NCI-H526 (cell line): ENCODE measurements around the gene WDFY1.

Experiments used
- DNase-seq, 2 experiments: peaks; one replicate each; lab custom pipeline; 2025; lab: John Stamatoyannopoulos, UW

Gene WDFY1

GRCh38 chr2:223930103-223930976 lies 14.8 kb downstream of the WDFY1 start:
- no peak for DNase-seq

DNA sequence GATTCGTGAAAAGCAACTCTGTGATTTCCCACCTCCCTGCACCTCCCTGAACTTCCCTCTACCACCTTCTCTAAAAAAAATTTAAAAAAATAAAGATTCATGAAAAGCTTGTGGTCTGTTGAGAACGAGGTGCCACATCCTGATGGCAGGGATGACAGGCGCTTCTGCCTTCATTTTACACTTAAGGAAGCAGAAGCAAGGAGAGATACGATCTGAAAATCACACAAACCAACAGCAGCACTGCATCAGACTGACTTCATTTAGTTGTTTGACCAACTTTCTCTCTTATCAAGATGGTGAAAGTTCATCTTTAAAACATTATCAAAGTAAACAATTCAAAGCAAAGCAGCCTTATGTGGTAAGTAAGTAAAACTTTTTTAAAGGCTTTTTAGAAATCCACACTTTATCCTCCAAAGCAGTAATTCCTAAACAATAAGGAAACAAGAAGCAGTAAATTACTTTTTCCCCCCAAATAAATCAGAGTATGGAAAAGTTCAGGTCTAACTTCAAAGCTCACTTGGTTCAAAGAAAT lies 15.5 kb downstream of the WDFY1 start:
- DNase-seq: no peak

- no peak for DNase-seq
Measured at GRCh38 chr2:223928113-223929006, 16.8 kb downstream of the WDFY1 start.

- no peak for DNase-seq
Measured at GRCh38 chr2:223925106-223925505, 20.0 kb downstream of the WDFY1 start.

- no peak for DNase-seq
Measured at GRCh38 chr2:223923976-223924375, 21.2 kb downstream of the WDFY1 start.

DNA sequence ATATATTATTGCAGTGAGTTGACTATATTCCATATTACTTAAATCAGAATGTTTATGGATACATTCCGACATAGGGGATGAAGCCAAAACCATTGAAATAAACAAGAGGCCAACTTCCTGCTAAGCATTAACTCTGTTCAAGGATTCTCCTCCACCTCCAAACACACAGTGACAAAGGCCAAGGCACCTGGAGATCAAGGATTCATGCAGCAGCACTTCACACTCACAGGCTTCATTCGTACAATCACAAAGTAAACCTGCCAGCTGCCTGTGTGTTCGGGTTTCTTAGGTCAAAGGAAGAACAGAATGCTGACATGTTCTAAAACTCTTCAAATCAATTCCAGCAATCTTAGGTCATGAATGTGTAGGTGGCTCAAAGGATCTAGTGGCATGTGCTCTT lies 22.8 kb downstream of the WDFY1 start:
- DNase-seq: no peak

DNA sequence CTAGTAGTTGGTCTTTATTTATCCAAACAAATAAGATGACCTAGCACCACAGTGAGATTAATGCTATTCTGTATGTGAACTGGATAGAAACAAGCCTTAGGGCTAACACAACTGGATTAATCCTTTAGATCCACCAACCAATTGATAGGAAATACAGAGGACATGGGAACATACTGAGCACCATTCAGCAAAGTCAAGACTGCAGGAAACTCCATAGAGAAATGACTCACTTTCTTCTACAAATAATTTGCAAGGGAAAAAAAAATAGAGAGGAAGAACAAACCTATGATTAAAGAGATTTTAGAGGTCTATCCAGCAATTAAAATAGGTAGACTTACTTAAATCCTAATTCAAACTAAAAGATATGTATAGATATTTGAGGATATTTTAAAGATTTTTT lies 23.9 kb downstream of the WDFY1 start:
- no peak for DNase-seq

DNA sequence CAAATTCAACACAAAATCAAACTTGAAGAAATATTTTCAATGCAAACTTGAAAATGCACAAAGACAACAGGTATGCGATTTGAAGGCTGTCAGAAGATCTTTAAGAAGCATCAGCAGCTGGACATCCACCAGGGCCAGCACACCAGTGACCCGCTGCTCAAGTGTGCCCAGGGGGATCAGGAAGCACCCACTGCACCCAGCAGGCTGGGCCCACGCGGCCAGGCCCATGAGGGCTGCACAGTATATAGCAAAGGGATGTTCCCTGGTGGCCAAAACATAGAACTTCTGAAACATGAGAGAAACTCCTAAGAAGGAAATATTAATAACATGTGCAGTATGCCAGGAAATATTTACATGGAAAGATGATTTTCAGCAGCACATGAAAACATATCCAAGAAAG lies 25.0 kb downstream of the WDFY1 start:
- DNase-seq: no peak

- no peak for DNase-seq
Measured at GRCh38 chr2:223918671-223919134, 26.4 kb downstream of the WDFY1 start.

DNA sequence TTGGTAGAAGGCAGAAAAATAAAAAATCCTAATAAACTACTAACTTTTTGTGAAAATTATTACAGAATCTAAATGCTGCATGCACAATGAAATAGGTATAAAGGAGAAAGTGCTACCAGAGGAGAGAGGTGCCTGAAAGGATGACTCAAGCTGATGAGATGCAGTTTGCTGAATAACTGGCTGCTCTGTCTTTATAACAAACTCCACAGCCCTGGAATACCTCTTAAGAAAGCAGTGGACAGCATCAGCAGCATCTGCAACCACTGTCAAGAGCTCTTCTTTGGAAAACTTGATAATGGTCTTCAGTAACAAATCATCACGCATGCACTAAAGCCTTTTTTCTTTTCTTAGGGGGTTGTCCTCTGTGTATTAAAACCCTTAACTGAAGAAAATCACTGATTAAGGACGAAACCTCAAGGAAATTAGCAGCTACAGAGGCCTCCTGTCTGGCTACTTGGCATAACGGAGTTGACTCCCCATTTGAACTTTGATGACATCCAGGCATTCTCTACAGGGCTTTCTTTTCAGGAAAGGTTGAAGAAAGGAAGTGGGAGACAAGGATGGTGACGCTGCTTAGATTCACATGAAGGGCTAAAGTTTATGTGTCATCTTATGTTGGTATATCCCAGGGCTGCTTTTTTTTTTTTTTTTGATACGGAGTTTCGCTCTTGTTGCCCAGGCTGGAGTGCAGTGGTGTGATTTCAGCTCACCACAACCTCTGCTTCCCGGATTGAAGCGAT lies 28.8 kb downstream of the WDFY1 start:
- DNase-seq: no peak

DNA sequence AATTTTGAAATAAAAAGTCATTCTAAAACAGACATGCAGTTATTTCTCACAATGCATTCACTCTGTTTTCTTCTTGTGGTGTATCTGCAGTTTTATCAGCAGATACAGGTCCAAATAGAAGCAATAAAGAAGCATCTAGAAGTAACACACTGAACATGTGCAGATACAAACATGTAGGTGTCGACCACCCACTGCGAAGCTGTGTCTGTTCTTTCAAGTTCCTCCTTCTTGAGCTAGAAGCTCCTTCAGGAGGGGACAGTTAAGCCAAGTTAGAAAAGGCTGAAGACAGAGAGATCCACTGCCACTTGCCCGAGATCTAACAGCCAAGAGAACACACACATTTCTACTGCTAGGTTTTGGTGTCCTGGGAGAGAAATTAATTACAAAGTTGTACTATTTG lies 30.1 kb downstream of the WDFY1 start:
- DNase-seq: no peak

DNA sequence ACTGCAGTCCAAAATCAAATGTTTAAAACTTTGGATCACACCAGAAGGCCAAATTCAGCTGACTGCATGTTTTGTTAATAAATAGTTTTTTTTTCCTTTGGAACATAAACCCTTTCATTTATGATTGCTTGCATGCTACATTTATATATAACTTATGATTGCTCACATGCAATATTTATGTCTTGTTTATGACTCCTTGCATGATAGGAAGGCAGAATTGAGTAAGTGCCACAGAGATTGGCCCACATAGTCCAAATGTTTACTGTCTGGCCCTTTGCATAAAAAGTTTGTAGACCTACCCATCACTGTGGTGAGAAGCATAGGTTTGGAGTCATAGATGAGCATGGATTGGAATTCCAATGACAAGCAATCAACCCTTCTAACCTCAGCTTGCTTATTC lies 30.8 kb downstream of the WDFY1 start:
- DNase-seq: no peak

DNA sequence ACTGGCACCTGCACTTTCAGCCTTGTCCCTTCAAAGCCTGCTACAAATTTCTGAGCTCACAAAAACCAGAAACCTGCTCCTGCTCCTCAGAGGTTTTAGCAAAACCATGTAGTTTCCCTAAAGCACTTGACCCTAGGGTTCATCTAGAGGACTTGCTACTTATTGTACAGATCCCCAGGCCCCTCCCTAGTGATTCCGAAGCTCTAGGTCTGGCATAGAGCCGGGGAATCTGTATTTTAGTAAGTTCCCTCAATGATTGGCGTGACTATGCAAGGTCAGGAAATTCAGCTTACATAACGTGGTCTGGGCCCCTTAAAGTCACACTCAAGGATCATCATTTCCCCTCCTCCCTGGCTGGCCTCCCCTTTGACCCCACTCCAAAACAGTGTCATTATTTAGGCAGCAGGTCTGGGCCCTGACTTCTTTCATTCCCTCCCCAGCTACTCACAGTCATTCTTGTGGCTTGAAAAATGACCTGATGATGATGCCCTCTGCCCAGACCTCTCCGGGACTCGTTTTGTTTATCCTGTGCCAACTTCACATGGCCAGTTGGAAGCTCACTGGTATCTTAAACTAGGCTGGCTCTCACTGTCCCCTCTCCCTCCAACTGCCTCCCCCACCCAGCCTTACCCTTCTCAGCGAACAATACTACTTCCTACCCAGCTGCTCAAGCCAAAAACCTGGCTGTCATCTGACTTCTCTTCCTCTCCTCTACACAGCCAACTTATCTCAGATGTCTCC lies 36.0 kb downstream of the WDFY1 start:
- DNase-seq: no peak

DNA sequence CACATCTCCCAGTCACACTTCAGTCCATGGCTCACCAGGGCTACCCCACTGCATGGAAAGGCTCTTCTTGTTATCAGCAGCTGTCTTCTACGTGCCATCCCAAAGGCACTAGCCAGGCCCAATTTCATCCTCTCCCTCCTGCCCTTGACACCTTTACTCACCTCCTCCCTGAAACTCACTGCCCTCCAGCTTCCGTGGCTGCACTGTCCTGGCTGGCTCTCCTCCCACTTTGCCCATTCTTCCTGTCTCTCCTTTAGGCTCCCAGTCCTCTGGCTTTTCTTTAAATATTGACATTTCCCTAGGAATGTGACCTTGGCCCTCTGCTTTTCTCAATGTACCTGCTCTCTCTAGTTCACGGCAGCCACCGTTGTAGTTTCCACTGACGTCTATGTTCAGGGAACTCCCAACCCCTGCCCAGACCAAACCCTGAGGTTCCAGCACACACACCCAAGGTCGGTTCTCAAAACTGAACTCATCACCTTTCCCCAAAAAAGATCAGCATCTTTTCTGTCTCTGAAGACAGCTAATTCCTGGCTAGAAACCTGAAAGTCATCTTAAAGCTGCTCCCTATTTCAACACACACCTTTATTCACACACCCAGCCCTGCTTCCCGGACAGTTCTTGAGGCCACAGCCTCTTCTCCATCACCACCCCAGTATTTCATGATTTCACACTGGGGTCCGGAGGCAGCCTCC lies 36.7 kb downstream of the WDFY1 start:
- DNase-seq: no peak

DNA sequence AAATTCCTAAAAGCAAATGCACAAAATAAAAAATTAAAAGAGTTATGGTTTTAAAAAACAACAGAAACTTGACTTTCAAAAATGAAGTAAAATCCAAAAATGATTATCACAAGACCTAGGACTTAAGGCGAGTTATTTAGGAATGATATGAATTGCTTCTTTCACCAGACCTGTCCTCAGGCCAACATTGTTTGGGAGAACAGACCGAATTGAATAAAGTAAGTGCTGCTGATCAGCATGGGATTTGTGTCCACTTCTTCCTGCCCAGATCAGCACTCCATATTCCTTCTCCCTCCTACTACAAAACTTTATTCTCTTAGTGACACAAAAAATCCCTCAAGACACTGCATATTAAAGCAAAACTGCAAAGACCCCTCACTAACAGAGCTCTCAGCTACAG lies 39.1 kb downstream of the WDFY1 start:
- DNase-seq: no peak

GRCh38 chr2:223901854-223902253 lies 43.3 kb downstream of the WDFY1 start:
- DNase-seq: no peak

DNA sequence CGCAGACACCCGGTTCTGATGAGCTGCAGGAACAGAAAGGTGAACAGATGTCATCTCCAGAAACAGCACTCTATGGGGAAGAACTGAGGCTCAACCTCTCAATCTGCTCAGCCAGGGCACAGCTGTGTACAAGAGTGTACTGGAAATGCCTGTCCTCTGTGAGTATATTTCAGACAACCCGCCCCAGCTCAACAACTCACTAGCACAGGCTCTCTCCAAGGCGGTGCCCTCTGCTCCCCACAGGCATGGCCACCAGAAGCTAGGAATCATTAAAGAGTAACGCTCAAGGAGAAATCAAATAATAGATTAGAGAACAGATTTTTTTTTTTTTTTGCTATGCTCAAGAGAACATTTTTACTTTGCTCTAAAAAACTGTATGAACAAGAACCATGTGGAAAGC lies 43.8 kb downstream of the WDFY1 start:
- DNase-seq: no peak

GRCh38 chr2:223900531-223900930 lies 44.6 kb downstream of the WDFY1 start:
- DNase-seq: no peak

- DNase-seq: no peak
Measured at GRCh38 chr2:223900066-223900465, 45.1 kb downstream of the WDFY1 start.

- no peak for DNase-seq
Measured at GRCh38 chr2:223897669-223898330, 47.3 kb downstream of the WDFY1 start.
